DMS79 treated with DMSO at 0.1 percent for 48 hours (cell line): ENCODE data around the gene DOC2B.
A peak's percentile ranks its signal among the peaks of the same experiment; 100 is the strongest.
"Not testable (repeated sequence)": the region's sequence is repeated elsewhere in the genome, so short reads cannot be mapped to it uniquely, and the experiment has no call there.

Experiments used
- DNase-seq: peaks from one replicate; lab custom pipeline; 2025; lab: John Stamatoyannopoulos, UW

Gene DOC2B

GRCh38 chr17:189444-189843 lies 8.0 kb upstream of the DOC2B start:
- no peak for DNase-seq

DNA sequence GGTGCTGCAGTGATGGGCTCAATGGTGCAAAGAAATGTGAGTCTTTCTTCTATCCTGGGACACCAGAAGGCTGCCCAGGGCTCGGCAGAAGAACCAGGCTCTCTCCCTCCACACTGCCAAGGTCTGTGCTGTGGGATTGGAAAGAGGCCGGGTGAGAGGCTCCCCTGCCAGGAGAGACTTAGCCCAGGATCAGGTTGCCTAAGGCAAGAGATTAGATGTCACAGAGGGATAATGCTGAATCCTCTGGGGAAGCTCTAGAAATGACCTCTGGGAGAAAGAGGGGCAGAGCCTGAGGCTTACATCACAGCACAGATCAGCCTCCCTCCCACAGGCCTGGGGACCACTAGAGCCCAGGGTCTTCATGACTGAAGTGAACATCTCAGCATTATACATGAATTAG lies 5.7 kb upstream of the DOC2B start:
- DNase-seq, result no peak

DNA sequence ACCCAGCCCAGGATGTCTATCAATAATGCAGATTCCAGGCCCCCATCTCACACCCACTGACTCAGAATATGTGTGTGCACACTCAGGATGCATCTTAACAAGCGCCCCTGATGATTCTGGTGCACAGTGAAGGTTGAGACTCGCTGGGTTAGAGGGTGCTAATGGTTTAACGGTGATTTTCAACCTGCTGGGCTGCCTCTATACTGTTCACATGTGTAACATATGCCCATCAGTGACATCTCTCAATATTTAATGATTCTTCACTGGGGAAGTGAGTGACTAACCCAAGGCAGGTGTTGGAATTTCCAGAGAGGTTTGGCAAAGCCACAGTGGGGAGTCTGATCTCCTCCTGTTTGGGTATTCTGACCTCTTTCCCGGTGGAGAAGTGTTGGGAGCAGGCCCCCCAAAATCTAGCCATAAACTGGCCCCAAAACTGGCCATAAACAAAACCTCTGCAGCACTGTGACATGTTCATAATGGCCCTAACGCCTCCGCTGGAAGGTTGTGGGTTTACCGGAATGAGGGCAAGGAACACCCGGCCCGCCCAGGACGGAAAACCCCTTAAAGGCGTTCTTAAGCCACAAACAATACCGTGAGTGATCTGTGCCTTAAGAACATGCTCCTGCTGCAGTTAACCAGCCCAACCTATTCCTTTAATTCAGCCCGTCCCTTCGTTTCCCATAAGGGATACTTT lies 4.1 kb upstream of the DOC2B start:
- no peak for DNase-seq

DNA sequence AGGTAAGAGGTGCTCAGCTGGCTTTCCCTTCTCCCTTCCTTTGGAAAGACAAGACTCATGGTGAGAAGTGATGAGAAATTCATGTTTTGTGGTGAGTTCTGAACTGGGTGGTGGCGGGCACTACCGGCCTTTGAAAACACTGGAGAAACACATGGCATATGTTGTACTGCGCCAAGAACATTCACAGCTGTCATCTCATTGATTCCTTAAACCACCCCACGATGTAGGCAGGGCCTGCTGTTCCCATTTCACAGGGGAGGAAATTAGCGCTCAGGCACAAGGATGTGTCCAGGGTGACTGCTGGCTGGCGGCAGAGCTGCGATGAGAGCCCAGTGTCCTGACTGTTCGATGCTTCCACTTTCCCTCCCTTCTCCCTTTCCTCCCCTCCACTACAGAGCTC lies 1.6 kb upstream of the DOC2B start:
- DNase-seq, result no peak

- DNase-seq, result no peak
These were observed 751 bp upstream of the DOC2B start for GRCh38 chr17:182050-182751.

DNA sequence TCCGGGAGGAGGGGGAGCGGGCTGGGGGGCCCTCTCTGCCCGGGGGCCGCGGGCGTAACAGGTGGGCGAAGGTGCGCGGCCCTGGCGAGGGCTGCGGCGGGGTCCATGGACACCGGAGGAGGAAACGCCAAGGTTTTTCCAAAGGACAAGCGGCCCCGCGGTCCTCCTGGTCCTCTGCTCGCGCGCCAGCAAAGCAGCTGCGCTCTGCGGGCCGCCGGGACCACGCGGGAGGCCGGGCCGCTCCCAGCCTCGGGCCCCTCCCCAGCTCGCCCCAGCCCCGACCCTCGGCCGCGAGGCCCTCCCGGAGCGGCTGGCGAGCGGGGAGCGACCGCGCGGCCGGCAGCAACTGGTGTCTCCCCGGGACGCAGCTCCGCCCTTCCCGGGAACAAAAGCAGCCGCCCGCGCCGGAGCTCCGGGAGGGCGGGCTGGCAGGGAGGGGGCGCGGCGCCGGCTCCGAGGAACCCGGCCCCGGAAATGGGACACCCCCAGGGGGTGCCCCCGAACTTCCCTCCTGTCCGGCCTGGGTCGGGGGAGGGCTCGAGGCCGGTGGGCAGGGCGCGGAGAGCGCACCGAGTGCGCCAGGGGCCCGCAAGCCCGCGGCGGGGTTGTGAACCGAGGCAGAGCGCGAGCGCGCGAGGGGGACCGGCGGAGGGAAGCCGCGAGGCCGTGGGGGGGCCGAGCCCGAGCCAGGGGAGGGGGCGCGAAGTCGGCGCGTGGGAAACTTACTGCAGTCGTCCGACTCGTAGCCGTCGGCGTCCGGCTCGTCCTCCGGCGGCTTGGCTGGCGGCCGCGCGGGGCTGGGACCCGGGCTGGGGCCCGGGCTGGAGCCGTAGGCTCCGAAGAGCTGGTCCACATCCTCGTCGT lies 837 bp downstream of the DOC2B start:
- no peak for DNase-seq

GRCh38 chr17:179781-180380 lies 1.6 kb downstream of the DOC2B start:
- no peak for DNase-seq

DNA sequence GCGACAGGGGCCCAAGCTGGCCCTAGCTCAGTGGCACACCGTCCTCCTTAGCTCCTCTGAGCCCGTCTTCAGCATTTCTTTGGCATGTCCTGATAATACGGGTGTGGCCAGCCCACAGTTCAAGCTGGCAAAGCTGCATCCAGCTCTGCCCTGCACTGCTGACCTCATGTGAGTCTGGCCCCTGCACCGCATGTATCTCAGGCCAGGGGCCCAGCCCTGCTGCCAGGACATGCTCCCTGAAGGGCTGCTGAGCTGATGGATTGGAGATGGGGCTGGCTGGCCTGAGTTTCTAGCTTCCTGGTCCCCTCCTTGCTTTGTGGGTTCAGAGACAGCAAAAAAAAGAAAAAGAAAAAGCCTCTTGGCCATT lies 2.4 kb downstream of the DOC2B start:
- DNase-seq, result no peak

DNA sequence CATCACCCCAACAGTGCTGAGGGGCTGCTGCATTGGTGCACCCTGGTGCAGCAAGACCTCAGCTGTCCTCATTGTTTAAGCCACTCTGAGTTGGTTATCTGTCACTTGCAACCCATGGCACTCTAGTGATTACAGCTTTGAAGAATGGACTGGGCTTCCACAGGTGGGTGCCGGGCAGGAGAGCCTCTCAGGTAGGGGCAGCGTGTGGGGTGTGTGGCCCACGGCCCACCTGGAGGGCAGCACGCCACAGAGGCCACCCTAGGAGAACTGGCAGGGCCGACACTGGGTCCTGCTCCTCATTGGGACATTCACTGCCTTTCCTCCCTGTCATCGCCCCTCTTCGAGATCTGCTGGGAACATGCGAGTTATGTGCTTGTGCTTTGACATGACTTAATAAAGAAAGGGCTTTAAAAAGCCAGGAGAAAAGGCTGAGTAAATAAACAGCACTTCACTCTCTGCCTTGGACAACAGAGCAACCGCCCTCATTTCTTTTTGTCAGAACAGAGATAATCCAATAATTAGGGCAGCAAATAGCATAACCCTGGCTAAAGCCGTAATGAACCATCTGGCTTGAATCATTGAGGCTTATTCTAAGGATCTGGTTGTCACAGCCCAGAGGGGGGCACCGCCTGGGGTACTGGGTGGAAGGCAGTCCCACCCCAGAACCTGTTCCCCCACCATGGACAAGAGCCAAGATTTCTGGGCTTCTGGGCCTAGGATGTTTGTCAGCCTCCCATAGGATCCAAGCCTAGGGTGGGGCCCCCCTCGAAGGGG lies 3.0 kb downstream of the DOC2B start:
- DNase-seq, result no peak

- DNase-seq, result no peak
These were observed 3.7 kb downstream of the DOC2B start for GRCh38 chr17:177762-178161.

GRCh38 chr17:177155-177554 lies 4.3 kb downstream of the DOC2B start:
- no peak for DNase-seq

DNA sequence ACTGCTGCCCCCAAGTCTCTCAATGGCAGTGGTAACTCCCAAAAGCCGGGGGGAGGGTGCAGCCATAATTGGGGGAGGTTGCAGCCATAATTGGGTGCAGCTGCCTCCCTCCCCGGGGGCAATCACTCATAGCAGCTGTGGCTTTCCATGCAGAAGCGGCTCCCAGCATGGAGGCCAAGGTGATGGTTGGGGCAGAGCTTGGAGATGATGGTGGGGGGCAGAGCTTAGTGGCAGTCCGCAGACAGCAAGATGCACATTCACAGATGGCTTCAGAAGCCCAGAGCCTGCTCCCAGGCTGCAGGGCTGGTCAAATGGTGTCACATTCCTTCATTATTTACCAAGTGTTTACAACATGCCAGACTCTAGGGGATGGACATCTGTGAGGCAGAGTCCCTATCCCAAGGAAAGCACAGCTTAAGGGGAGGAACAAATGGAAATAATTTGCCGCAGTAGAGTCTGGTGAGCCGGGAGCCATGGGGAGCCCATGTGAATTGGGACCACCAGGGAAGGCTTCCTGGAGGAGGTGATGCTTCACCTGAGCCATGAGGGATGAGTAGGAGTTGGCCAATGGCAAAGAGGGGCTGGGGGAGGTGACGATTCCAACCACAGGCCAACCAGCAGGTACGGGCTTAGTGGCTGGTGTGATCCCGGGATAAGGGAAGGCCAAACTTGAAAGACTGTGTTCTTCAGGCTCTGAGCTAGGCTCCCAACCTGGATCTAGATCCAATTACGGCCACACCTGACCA lies 8.1 kb downstream of the DOC2B start:
- no peak for DNase-seq

DNA sequence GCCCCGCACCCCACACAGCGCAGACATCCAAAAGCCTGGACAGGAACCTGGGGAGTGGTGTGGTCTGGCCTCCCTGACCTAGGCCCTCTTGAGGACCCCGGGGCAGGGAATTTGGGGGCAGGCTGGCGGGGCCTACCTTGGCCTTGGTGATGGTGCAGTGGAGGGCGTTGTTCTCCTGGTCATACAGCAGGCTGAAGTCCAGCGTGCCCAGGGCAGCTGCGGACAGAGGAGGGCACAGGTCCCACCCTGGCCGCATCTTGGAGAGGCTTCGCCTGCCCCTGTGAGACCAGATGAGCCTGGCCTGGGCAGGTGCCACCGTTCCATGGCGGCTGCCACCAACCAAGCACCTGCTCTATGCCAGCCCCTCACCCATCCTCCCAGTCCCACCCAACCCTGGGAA lies 9.0 kb downstream of the DOC2B start:
- no peak for DNase-seq

DNA sequence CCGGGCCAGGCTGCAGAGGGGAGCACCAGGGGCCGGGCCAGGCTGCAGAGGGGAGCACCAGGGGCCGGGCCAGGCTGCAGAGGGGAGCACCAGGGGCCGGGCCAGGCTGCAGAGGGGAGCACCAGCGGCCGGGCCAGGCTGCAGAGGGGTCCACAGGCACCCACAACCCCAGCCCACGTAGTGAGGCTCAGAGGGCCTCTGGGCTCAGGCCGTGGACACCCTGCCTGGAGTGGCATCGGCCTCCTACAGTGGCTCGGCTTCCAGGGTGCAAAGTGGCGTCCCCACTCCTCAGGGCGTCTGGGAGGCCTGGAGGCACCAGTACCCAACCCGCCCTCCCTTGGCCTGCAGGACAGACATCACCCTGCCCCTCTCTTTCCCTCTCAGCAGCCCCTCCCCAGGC lies 9.6 kb downstream of the DOC2B start:
- no peak for DNase-seq

- no peak for DNase-seq
These were observed 11.2 kb downstream of the DOC2B start for GRCh38 chr17:170130-170670.

DNA sequence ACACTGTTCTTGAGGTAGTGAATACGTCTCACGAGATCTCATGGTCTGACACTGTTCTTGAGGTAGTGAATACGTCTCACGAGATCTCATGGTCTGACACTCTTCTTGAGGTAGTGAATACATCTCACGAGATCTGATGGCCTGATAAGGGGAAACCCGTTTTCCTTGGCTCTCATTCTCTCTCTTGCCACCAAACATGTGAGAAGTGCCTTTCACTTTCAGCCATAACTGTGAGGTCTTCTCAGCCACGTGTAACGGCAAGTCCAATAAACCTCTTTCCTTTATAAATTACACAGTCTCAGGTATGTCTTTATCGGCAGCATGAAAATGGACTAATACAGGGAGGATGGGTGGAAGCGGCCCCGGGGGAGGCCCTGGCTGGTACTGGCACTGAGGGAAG lies 12.8 kb downstream of the DOC2B start:
- not testable (repeated sequence) for DNase-seq

DNA sequence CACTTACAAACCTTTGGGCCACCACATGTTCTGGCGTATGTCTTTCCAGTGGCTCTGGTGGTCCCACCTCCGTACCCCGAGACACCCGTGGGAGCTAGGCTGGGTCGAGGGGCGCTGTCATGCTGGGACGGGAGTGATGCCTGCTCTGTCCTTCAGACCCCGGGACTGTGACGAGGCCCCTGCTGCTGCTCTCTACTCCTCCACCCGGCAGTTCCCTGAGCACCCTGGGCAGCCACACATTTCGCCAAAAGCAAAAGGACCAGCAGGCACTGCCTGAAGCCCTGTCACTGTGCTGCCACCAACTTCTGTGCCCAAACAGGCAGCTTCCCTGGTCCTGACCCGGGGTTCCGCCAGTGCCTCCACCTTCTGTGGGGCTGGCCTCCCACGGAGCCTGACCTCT lies 15.5 kb downstream of the DOC2B start:
- DNase-seq, result no peak

GRCh38 chr17:164303-165235 lies 16.9 kb downstream of the DOC2B start:
- DNase-seq, result peak; percentile 8

DNA sequence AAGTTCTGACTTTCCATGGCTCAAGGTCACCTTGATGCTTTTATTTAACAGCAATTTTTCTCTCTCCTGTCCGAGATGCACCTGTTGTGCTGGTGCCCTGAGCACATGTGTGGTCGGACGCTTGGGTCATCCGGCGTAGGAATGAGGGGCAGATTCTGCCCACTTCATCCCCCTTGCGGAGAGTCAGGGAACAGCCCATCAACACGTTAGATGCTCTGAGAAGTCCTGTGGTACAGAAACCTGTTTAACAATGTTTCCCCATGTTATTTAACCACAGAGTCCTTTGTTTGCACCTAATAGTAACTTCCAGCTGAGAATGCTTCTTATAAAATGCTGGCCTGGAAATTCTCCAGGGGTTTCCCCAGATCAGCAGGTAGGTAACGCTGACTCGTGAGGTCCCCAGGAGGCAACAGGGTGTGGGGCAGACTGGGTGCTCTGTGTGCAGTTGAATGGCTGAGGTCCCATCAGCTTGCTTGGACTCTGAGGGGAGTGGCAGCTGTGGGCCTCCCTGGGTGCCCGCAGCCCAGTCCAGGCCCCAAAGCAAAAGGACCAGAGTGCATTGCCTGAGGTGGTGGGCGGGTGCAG lies 17.8 kb downstream of the DOC2B start:
- no peak for DNase-seq
